Ascending aorta (tissue), 2 donors: Measurements from ENCODE around the gene SEC14L6. TPM values are rescaled to one million over a fixed set of nuclear protein-coding genes. Genes with fewer than 3 reads are reported as not detected.

Experiments
- DNase-seq, 2 donors: peaks; one replicate each; pipeline ENCODE4 v3.0.0-alpha.2; 2019; ENCODE audit warnings: low spot score in 2 of 2
- H3K27ac ChIP-seq, 2 donors: fragments of 200-600 bp; sonication (generic); one replicate each; pipeline ENCODE4 v1.5.1; 2016 to 2017; ENCODE audit warnings: mild to moderate bottlenecking in 1 of 2
- H3K27me3 ChIP-seq: fragments of 200-600 bp; sonication (generic); one replicate; pipeline ENCODE4 v1.5.1; 2017
- H3K36me3 ChIP-seq, 2 donors: fragments of 200-600 bp; sonication (generic); one replicate each; pipeline ENCODE4 v1.5.1; 2016
- H3K4me1 ChIP-seq, 2 donors: fragments of 200-600 bp; sonication (generic); one replicate each; pipeline ENCODE4 v1.5.1; 2016 to 2017; ENCODE audit warnings: mild to moderate bottlenecking in 1 of 2
- H3K4me3 ChIP-seq, 2 donors: fragments of 200-600 bp; sonication (generic); one replicate each; pipeline ENCODE4 v1.5.1; 2016 to 2017; ENCODE audit warnings: mild to moderate bottlenecking in 1 of 2
- H3K9me3 ChIP-seq, 2 donors: fragments of 200-600 bp; sonication (generic); one replicate each; pipeline ENCODE4 v1.5.1; 2016
- intact Hi-C: fragments of 100-400 bp; cut with DNase I; formaldehyde crosslinking; loops from one replicate; pipeline ENCODE4 v1.15.1; 2023
- total RNA-seq: library from RNA; depleted of rRNA; stranded (reverse); fragments of >200 nt; gene quantifications from one replicate; pipeline ENCODE4 v1.1.0, GENCODE V29; 2016
- TF ChIP-seq, protein P1 (sequence below), 3 experiments: fragments of 200-600 bp in 2 of 3; fragments of 450-650 bp in 1 of 3; sonication (generic) in 2 of 3; IDR thresholded peaks; one replicate each; pipeline ENCODE4 v1.5.1; 2016 to 2019; ENCODE audit warnings: antibody characterized with exemption in 3 of 3, mild to moderate bottlenecking in 1 of 3, moderate library complexity in 1 of 3

SEC14L6 gene
- total RNA-seq, 1 donor from 2014 or later, result not detected

DNA sequence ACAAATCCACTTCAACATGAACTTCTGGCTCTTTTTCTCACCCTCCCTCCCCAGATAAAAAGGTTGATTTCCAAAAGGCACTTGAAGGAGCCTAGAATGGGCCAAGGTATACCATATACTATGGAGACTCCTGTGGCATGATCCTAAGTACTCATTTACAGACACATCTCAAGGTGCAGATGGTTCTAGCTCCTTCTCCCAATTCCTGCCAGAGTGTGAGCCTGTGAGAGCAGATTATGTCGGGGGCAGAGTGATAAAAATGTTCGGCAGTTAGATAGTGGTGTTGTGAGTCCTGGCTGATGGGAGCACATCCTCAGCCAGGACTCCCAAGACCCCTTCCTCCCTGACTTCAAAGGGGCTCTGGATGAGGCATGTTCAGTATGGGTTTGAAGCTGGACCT is 66.6 kb downstream of the SEC14L6 start:
- Histone ChIP-seq H3K36me3 (no peaks in the 10 kb centered on the region), H3K27ac (no peak overlapping the region), H3K9me3 (no peaks in the 10 kb centered on the region), H3K4me3 (no peak overlapping the region), H3K4me1 (no peaks in the 10 kb centered on the region), H3K27me3 (no peaks in the 10 kb centered on the region)
- intact Hi-C loops, result loop anchor here (5.0 kb wide), 1 partner anchor 218 kb away; no protein-coding TSS in a partner anchor
- DNase-seq, result no peak
- TF ChIP-seq, protein P1, sequence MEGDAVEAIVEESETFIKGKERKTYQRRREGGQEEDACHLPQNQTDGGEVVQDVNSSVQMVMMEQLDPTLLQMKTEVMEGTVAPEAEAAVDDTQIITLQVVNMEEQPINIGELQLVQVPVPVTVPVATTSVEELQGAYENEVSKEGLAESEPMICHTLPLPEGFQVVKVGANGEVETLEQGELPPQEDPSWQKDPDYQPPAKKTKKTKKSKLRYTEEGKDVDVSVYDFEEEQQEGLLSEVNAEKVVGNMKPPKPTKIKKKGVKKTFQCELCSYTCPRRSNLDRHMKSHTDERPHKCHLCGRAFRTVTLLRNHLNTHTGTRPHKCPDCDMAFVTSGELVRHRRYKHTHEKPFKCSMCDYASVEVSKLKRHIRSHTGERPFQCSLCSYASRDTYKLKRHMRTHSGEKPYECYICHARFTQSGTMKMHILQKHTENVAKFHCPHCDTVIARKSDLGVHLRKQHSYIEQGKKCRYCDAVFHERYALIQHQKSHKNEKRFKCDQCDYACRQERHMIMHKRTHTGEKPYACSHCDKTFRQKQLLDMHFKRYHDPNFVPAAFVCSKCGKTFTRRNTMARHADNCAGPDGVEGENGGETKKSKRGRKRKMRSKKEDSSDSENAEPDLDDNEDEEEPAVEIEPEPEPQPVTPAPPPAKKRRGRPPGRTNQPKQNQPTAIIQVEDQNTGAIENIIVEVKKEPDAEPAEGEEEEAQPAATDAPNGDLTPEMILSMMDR (IDR thresholded peaks at IDR 0.05), result no peak

DNA sequence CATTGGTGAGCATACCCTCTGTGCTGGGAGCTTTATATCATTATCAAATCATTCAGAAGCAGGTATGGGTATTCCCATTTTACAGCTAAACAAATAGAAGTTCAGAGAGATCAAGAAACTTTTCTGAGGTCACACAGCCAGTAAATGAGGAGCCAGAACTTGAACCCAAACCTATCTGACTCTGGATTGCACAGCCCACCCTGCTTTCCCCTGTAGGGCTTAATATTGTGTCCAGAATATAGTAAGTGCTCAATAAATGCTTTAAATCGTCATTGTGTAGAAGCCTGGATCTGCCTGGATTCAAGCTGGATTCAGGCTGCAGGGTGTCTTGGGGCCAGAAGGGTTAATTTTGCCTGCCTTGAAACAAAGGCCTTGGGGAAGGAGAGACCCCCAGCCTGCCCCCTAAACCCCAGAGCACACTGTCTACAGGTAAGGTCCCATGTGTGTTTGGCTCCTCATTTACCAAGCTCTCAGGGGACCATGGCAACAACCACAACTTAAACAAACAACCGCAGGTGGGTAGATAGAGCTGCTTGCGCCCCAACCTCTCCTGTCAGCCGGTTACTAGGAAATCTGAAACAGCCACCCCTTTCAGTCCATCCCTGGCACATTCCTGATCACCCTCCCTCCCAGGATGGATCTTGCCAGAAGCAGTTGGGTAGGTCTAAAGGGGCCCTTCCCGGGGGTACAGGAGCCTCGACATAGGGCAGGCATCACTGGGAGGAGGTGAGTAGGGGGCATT is 71.7 kb downstream of the SEC14L6 start:
- no peak for DNase-seq
- TF ChIP-seq, protein P1 (IDR thresholded peaks at IDR 0.05), result no peak
- Histone ChIP-seq H3K4me1 (no peaks in the 10 kb centered on the region), H3K9me3 (no peaks in the 10 kb centered on the region), H3K27ac (no peak overlapping the region), H3K4me3 (no peak overlapping the region), H3K27me3 (no peaks in the 10 kb centered on the region), H3K36me3 (no peaks in the 10 kb centered on the region)
- intact Hi-C loops, result no loop called here

DNA sequence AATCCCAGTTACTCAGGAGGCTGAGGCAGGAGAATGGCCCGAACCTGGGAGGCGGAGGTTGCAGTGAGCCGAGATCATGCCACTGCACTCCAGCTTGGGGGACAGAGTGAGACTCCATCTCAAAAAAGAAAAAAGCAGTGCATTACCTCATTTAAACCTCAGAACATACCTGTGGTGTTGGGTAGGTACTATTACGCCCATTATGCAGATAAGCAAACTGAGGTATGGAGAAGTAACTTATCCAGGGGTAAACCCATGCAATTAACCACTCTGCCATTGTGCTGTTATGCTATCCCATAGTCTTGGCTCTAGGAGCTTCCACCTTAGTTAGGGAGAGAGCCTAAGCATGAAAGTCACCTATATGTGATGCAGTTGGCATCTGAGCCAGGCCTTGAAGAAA is 72.4 kb downstream of the SEC14L6 start:
- intact Hi-C loops, result no loop called here
- no peak for DNase-seq
- no peaks in the 10 kb centered on the region for H3K27me3 ChIP-seq
- H3K27ac ChIP-seq, result no peak overlapping the region
- no peaks in the 10 kb centered on the region for H3K4me1 ChIP-seq
- H3K36me3 ChIP-seq, result no peaks in the 10 kb centered on the region
- no peak overlapping the region for H3K4me3 ChIP-seq
- TF ChIP-seq, protein P1 (IDR thresholded peaks at IDR 0.05), result no peak
- no peaks in the 10 kb centered on the region for H3K9me3 ChIP-seq

DNA sequence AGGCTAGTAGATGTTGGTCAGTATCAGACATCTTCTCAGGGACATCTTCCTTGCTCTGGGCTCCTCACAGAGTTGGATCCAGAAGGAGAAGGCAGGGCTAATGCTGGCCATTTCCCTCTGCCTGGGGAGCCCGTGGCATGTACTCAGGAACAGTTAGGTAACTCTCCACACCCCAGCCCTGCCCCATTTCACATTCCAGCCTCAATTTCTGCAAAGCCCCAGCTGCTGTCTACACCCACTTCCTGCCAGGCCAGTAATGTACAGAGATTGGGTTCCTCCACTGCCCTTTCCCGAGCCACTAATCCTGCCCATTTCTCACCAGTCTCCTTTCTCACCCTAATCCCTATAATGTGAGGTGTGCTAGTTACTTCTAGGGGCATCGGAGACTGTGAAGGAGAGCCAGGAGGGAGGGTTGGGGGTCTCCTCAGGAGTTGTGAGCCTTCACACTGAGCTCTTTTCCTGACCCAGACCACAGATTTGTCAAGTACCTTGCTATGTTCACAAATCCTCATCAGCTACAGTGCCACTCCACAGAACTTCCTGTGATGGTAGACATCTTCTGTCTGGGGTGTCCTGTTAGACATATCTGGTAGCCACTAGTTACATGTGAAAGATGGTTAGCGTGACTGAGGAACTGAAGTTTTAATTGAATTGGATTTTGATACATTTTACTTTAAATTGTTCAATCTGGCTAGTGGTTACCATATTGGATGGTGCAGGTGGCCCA is 73.4 kb downstream of the SEC14L6 start:
- H3K27me3 ChIP-seq, result no peaks in the 10 kb centered on the region
- H3K36me3 ChIP-seq, result no peaks in the 10 kb centered on the region
- intact Hi-C loops, result no loop called here
- H3K27ac ChIP-seq, result no peak overlapping the region
- TF ChIP-seq, protein P1 (IDR thresholded peaks at IDR 0.05), result no peak
- no peaks in the 10 kb centered on the region for H3K4me1 ChIP-seq
- H3K9me3 ChIP-seq, result no peaks in the 10 kb centered on the region
- H3K4me3 ChIP-seq, result no peak overlapping the region
- no peak for DNase-seq

Other genes with a start within 250 kb of the SEC14L6 start
- 107 TPM for gene TBC1D10A, start 219.8 kb downstream of the SEC14L6 start, total RNA-seq
- 92.9 TPM for gene SF3A1, start 189.8 kb downstream of the SEC14L6 start, total RNA-seq
- 7.0 TPM for gene CCDC157, start 189.7 kb downstream of the SEC14L6 start, total RNA-seq
- 6.7 TPM for gene RNF215, start 159.3 kb downstream of the SEC14L6 start, total RNA-seq
- 3.0 TPM for gene SEC14L2, start 149.7 kb downstream of the SEC14L6 start, total RNA-seq
- 4.5 TPM for gene MTFP1, start 121.0 kb downstream of the SEC14L6 start, total RNA-seq
- not detected for gene SEC14L3, start 74.7 kb downstream of the SEC14L6 start, total RNA-seq
- not detected for gene SEC14L4, start 41.0 kb downstream of the SEC14L6 start, total RNA-seq
- not detected for gene GAL3ST1, start 27.9 kb upstream of the SEC14L6 start, total RNA-seq
- 24.7 TPM for gene PES1, start 45.2 kb upstream of the SEC14L6 start, total RNA-seq
- gene TCN2, start 60.4 kb upstream of the SEC14L6 start, total RNA-seq, result 56.8 TPM
- gene SLC35E4, start 89.0 kb upstream of the SEC14L6 start, total RNA-seq, result 38.1 TPM
- gene DUSP18, start 121.1 kb upstream of the SEC14L6 start, total RNA-seq, result 0.21 TPM
- gene OSBP2, start 148.1 kb upstream of the SEC14L6 start, total RNA-seq, result 0.53 TPM